K562 (cell line): ENCODE results near the gene EDN2. TPM values are rescaled to one million over a fixed set of nuclear protein-coding genes. Genes with fewer than 3 reads are reported as not detected.

ENCODE experiments used
- ARNT ChIP-seq, 2 experiments: fragments of 450-650 bp; IDR thresholded peaks; 2 replicates each; pipeline ENCODE4 v1.6.1; 2016; ENCODE audit warnings: mild to moderate bottlenecking in 1 of 2
- CAMTA2 ChIP-seq: fragments of 250-450 bp; sonication (Bioruptor Pico); conservative IDR thresholded peaks from 2 replicates; pipeline ENCODE4 v1.5.1; 2022
- CBFB ChIP-seq: sonication (generic); formaldehyde crosslinking; IDR thresholded peaks from 2 replicates; pipeline ENCODE4 v1.4.0; 2020; ENCODE audit warnings: mild to moderate bottlenecking, missing genetic modification reagents
- FOXM1 ChIP-seq, 2 experiments: fragments of 450-650 bp in 1 of 2; sonication (generic) in 1 of 2; formaldehyde crosslinking in 1 of 2; IDR thresholded peaks; 2 replicates each; pipeline versions ENCODE4 v1.6.1 to v1.9.0; 2017 to 2022; ENCODE audit warnings: low read depth in 2 of 2, mild to moderate bottlenecking in 2 of 2, missing genetic modification reagents in 1 of 2, moderate library complexity in 1 of 2
- HEY1 ChIP-seq: fragments of 250-450 bp; sonication (Bioruptor Pico); IDR thresholded peaks from 2 replicates; pipeline ENCODE4 v1.5.0; 2020; ENCODE audit warnings: mild to moderate bottlenecking, moderate library complexity, borderline replicate concordance
- HNRNPL ChIP-seq: fragments of 200-400 bp; formaldehyde crosslinking; IDR thresholded peaks from 2 replicates; pipeline ENCODE4 v1.6.1; 2017; ENCODE audit warnings: low read depth, mild to moderate bottlenecking, low read length
- KAT2B ChIP-seq: IDR thresholded peaks from one replicate; pipeline ENCODE4 v1.6.1; 2012; ENCODE audit warnings: low read depth, mild to moderate bottlenecking, control low read depth, inconsistent platforms, low read length, moderate library complexity
- LARP7 ChIP-seq: fragments of 450-650 bp; IDR thresholded peaks from 2 replicates; pipeline ENCODE4 v1.6.1; 2016
- MYC ChIP-seq, 2 experiments: fragments of 250-450 bp in 1 of 2; sonication (Bioruptor Pico) in 1 of 2; IDR thresholded peaks; 2 replicates each; pipeline versions ENCODE4 v1.5.1 to v1.6.1; 2012 to 2021; ENCODE audit warnings: low read depth in 2 of 2, borderline replicate concordance in 1 of 2, improper control_type of control experiment in 1 of 2, low read length in 1 of 2, mild to moderate bottlenecking in 1 of 2, moderate library complexity in 1 of 2
- NCOA4 ChIP-seq: fragments of 450-650 bp; IDR thresholded peaks from 2 replicates; pipeline ENCODE4 v1.6.1; 2018; ENCODE audit warnings: mild to moderate bottlenecking; ENCODE audit not compliant: partially characterized antibody
- NR4A1 ChIP-seq, 2 experiments: fragments of 250-450 bp in 1 of 2; fragments of 450-650 bp in 1 of 2; sonication (Bioruptor Pico) in 1 of 2; IDR thresholded peaks; 2 replicates each; pipeline versions ENCODE4 v1.4.0 to v1.6.1; 2016 to 2020; ENCODE audit warnings: mild to moderate bottlenecking in 2 of 2, missing compliant biosample characterization in 1 of 2, missing genetic modification characterization in 1 of 2, moderate library complexity in 1 of 2
- TRIM24 ChIP-seq, 2 experiments: fragments of 450-650 bp; IDR thresholded peaks; 2 replicates each; pipeline ENCODE4 v1.6.1; 2016
- TRIM28 ChIP-seq: fragments of 450-650 bp; IDR thresholded peaks from 2 replicates; pipeline ENCODE4 v1.6.1; 2017
- ZNF124 ChIP-seq: sonication (generic); formaldehyde crosslinking; IDR thresholded peaks from 2 replicates; pipeline ENCODE4 v1.8.1; 2022; ENCODE audit warnings: missing genetic modification reagents
- ZNF24 ChIP-seq: fragments of 450-650 bp; IDR thresholded peaks from 2 replicates; pipeline ENCODE4 v1.6.1; 2016
- ZNF253 ChIP-seq: fragments of 250-450 bp; sonication (Bioruptor Pico); conservative IDR thresholded peaks from 2 replicates; pipeline ENCODE4 v1.6.1; 2021; ENCODE audit warnings: mild to moderate bottlenecking
- ZNF354B ChIP-seq: fragments of 250-450 bp; sonication (Bioruptor Pico); IDR thresholded peaks from 2 replicates; pipeline ENCODE4 v1.4.0; 2020
- ZNF408 ChIP-seq: fragments of 250-450 bp; sonication (Bioruptor Pico); IDR thresholded peaks from 2 replicates; pipeline ENCODE4 v1.4.0; 2020; ENCODE audit warnings: low read depth, mild to moderate bottlenecking, moderate library complexity
- ZNF561 ChIP-seq: fragments of 450-650 bp; formaldehyde crosslinking; conservative IDR thresholded peaks from 2 replicates; pipeline ENCODE4 v1.4.0; 2020; ENCODE audit warnings: mild to moderate bottlenecking, moderate library complexity
- ZNF75A ChIP-seq: fragments of 450-650 bp; formaldehyde crosslinking; IDR thresholded peaks from 2 replicates; pipeline ENCODE4 v1.4.0; 2020; ENCODE audit warnings: mild to moderate bottlenecking
- polyA plus RNA-seq, 8 experiments: library from polyadenylated mRNA; depleted of rRNA in 4 of 8; stranded (reverse) in 5 of 8; unstranded in 3 of 8; fragments of >200 nt; fragmentation: Nextera tagmentation in 2 of 8; fragmentation: Illumina TruSeq in 1 of 8; extraction: Ambion mirVana in 2 of 8; extraction: Trizol in 1 of 8; gene quantifications; 2 replicates each; pipeline versions ENCODE4 v1.2.1 to v1.2.3, GENCODE V29; 2011 to 2014; ENCODE audit warnings: inconsistent platforms in 1 of 8, missing spikeins in 1 of 8
- total RNA-seq, 7 experiments: library from RNA; depleted of rRNA in 6 of 7; stranded (reverse); fragments of >200 nt in 6 of 7; fragmentation: Illumina TruSeq in 2 of 7; extraction: Trizol in 2 of 7; gene quantifications; 2 replicates each; pipeline versions ENCODE4 v1.2.1 to v1.2.3, GENCODE V29; 2011 to 2021; ENCODE audit warnings: low replicate concordance in 1 of 7
- TF ChIP-seq, protein P1 (sequence below): fragments of 250-450 bp; sonication (Bioruptor Pico); IDR thresholded peaks from 2 replicates; pipeline ENCODE4 v1.5.0; 2021; ENCODE audit warnings: mild to moderate bottlenecking, borderline replicate concordance
- TF ChIP-seq, protein P2 (sequence below): fragments of 200-800 bp; sonication (Bioruptor generic); IDR thresholded peaks from 2 replicates; pipeline ENCODE4 v1.6.1; 2017; ENCODE audit warnings: missing genetic modification characterization, missing compliant biosample characterization
- TF ChIP-seq, protein P3 (sequence below): fragments of 250-450 bp; sonication (Bioruptor Pico); IDR thresholded peaks from 2 replicates; pipeline ENCODE4 v1.9.0; 2021; ENCODE audit warnings: mild to moderate bottlenecking
- TF ChIP-seq, protein P4 (sequence below): sonication (generic); formaldehyde crosslinking; IDR thresholded peaks from 2 replicates; pipeline ENCODE4 v1.8.0; 2022; ENCODE audit warnings: mild to moderate bottlenecking, missing genetic modification reagents

EDN2 gene
- total and polyA plus RNA-seq, 9 of the 15 experiments (the other 6 are each of a cell fraction or from before 2014, with no cell fraction given): not detected

DNA sequence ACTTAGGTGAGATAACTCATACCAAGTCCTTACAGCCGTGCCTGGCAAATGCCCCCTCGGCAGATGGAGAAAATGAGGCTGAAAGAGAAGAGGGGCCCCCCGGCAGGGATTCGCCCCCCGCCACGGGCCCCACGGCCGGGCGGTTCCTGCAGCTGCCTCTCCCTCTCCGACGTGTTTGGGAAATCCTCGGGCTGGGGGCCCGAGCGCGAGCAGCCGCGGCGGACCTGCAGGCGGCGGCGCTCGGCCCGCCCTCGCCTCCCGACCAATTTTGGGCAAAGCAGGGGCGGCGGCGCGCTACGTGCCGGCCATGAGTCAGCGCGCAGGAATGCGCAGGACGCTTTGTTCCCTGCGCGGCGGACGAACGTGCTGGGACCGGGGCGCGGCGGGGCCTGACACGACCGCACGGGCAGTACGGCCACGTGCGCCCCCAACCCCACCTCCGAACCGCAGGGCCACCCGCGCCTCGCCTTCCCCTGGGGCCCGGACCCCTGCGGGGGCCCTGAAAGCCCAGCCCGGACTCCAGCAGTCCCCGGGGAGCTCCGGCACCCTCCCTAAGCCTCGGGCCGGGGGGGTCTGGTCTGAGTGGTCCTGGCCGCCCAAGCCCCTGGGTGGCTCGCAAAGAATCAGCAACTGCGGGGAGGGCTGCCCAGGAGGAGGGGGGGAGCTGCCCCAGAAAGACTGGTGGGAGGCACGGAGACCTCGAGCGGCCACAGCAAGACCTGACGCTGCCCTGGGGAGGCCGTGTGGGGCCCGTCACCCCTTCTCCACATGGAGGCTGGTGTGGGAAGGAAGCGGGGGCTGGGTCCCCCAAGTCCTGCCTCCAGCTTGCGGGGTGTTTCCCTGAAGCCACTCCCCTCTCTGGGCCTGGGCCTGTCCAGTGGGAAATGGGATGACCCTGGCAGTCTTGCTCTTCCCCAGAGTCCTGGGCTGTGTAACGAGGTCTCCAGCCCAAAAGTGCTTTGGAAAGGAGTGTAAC, 11.9 kb upstream of the EDN2 start (continued):
- TF ChIP-seq, protein P1, sequence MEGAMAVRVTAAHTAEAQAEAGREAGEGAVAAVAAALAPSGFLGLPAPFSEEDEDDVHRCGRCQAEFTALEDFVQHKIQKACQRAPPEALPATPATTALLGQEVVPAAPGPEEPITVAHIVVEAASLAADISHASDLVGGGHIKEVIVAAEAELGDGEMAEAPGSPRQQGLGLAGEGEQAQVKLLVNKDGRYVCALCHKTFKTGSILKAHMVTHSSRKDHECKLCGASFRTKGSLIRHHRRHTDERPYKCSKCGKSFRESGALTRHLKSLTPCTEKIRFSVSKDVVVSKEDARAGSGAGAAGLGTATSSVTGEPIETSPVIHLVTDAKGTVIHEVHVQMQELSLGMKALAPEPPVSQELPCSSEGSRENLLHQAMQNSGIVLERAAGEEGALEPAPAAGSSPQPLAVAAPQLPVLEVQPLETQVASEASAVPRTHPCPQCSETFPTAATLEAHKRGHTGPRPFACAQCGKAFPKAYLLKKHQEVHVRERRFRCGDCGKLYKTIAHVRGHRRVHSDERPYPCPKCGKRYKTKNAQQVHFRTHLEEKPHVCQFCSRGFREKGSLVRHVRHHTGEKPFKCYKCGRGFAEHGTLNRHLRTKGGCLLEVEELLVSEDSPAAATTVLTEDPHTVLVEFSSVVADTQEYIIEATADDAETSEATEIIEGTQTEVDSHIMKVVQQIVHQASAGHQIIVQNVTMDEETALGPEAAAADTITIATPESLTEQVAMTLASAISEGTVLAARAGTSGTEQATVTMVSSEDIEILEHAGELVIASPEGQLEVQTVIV (CRISPR knock-in tag): no peak
- TF ChIP-seq ZNF124 (CRISPR knock-in tag): no peak
- TF ChIP-seq, protein P2, sequence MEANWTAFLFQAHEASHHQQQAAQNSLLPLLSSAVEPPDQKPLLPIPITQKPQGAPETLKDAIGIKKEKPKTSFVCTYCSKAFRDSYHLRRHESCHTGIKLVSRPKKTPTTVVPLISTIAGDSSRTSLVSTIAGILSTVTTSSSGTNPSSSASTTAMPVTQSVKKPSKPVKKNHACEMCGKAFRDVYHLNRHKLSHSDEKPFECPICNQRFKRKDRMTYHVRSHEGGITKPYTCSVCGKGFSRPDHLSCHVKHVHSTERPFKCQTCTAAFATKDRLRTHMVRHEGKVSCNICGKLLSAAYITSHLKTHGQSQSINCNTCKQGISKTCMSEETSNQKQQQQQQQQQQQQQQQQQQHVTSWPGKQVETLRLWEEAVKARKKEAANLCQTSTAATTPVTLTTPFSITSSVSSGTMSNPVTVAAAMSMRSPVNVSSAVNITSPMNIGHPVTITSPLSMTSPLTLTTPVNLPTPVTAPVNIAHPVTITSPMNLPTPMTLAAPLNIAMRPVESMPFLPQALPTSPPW (CRISPR knock-in tag): peak; percentile 62
- no peak for TF ChIP-seq ZNF253 (CRISPR knock-in tag)
- TF ChIP-seq TRIM28: no peak
- no peak for TF ChIP-seq TRIM24 (IDR thresholded peaks at IDR 0.05)
- peak; percentile 88 for TF ChIP-seq MYC (IDR thresholded peaks at IDR 0.05; ENCODE audit: low read depth, low read length)
- TF ChIP-seq MYC (CRISPR knock-in tag; IDR thresholded peaks at IDR 0.05; ENCODE audit: borderline replicate concordance, low read depth): no peak
- TF ChIP-seq ZNF24: 0 out of 2 replicates have a peak, but pooled peaks have one; percentile 35
- TF ChIP-seq HEY1 (CRISPR knock-in tag): no peak
- no peak for TF ChIP-seq FOXM1 (IDR thresholded peaks at IDR 0.05; ENCODE audit: low read depth)
- TF ChIP-seq FOXM1 (CRISPR knock-in tag; IDR thresholded peaks at IDR 0.05; ENCODE audit: low read depth): no peak
- TF ChIP-seq NCOA4: no peak
- no peak for TF ChIP-seq KAT2B
- no peak for TF ChIP-seq ZNF75A (CRISPR knock-in tag)
- TF ChIP-seq, protein P3, sequence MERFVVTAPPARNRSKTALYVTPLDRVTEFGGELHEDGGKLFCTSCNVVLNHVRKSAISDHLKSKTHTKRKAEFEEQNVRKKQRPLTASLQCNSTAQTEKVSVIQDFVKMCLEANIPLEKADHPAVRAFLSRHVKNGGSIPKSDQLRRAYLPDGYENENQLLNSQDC: no peak
- TF ChIP-seq, protein P4, sequence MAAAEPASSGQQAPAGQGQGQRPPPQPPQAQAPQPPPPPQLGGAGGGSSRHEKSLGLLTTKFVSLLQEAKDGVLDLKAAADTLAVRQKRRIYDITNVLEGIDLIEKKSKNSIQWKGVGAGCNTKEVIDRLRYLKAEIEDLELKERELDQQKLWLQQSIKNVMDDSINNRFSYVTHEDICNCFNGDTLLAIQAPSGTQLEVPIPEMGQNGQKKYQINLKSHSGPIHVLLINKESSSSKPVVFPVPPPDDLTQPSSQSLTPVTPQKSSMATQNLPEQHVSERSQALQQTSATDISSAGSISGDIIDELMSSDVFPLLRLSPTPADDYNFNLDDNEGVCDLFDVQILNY (CRISPR knock-in tag): no peak; the same call in 1 of the 2 replicates
- no peak for TF ChIP-seq CAMTA2
- TF ChIP-seq HNRNPL: peak; percentile 83; the same call in 1 of the 2 replicates
- TF ChIP-seq ZNF408: no peak
- no peak for TF ChIP-seq LARP7
- TF ChIP-seq CBFB (CRISPR knock-in tag): no peak
- no peak for TF ChIP-seq NR4A1 (CRISPR knock-in tag; IDR thresholded peaks at IDR 0.05)
- 0 out of 2 replicates have a peak, but pooled peaks have one; percentile 37 for TF ChIP-seq NR4A1 (tag; IDR thresholded peaks at IDR 0.05)
- no peak for TF ChIP-seq ARNT (IDR thresholded peaks at IDR 0.05)
- TF ChIP-seq ZNF561: no peak
- no peak for TF ChIP-seq ZNF354B
